HG03460 (cell line): ENCODE data around the gene GGACT.

Experiments used
- ATAC-seq: cut with Tn5 transposase; IDR thresholded peaks from one replicate; pipeline ENCODE4 v1.9.1; 2021; ENCODE audit not compliant: unreplicated experiment

GGACT gene

GRCh38 chr13:100515410-100515800 is 73.2 kb downstream of the GGACT start:
- ATAC-seq: no peak

GRCh38 chr13:100514788-100515409 is 73.7 kb downstream of the GGACT start:
- peak; percentile 91 for ATAC-seq

- no peak for ATAC-seq
Observed at GRCh38 chr13:100513987-100514670, 74.5 kb downstream of the GGACT start.

GRCh38 chr13:100513171-100513570 is 75.4 kb downstream of the GGACT start:
- no peak for ATAC-seq

GRCh38 chr13:100512422-100512821 is 76.2 kb downstream of the GGACT start:
- ATAC-seq: no peak

- no peak for ATAC-seq
Observed at GRCh38 chr13:100511466-100511865, 77.1 kb downstream of the GGACT start.

- ATAC-seq: no peak
Observed at GRCh38 chr13:100510208-100510957, 78.2 kb downstream of the GGACT start.

GRCh38 chr13:100508996-100509395 is 79.6 kb downstream of the GGACT start:
- ATAC-seq: no peak

GRCh38 chr13:100508455-100508854 is 80.1 kb downstream of the GGACT start:
- no peak for ATAC-seq

GRCh38 chr13:100506600-100507422 is 81.8 kb downstream of the GGACT start:
- no peak for ATAC-seq

- ATAC-seq: no peak
Observed at GRCh38 chr13:100506154-100506553, 82.4 kb downstream of the GGACT start.

GRCh38 chr13:100503622-100504021 is 85.0 kb downstream of the GGACT start:
- ATAC-seq: no peak

GRCh38 chr13:100502446-100502845 is 86.1 kb downstream of the GGACT start:
- no peak for ATAC-seq

GRCh38 chr13:100497389-100497788 is 91.2 kb downstream of the GGACT start:
- ATAC-seq: no peak

- ATAC-seq: no peak
Observed at GRCh38 chr13:100495455-100495854, 93.1 kb downstream of the GGACT start.

- ATAC-seq: no peak
Observed at GRCh38 chr13:100493418-100493817, 95.2 kb downstream of the GGACT start.

GRCh38 chr13:100491164-100491842 is 97.3 kb downstream of the GGACT start:
- ATAC-seq: no peak

GRCh38 chr13:100490692-100491091 is 97.9 kb downstream of the GGACT start:
- ATAC-seq: no peak

- no peak for ATAC-seq
Observed at GRCh38 chr13:100485265-100485664, 103.3 kb downstream of the GGACT start.

GRCh38 chr13:100484702-100485101 is 103.9 kb downstream of the GGACT start:
- no peak for ATAC-seq
